IPS DF 19.7 (cell line): ENCODE measurements around the gene CLIC1.

Experiments used
- DNase-seq: peaks from one replicate; pipeline ENCODE4 v3.0.0-alpha.2; 2013; ENCODE audit warnings: low read depth, low spot score

CLIC1 gene

DNA sequence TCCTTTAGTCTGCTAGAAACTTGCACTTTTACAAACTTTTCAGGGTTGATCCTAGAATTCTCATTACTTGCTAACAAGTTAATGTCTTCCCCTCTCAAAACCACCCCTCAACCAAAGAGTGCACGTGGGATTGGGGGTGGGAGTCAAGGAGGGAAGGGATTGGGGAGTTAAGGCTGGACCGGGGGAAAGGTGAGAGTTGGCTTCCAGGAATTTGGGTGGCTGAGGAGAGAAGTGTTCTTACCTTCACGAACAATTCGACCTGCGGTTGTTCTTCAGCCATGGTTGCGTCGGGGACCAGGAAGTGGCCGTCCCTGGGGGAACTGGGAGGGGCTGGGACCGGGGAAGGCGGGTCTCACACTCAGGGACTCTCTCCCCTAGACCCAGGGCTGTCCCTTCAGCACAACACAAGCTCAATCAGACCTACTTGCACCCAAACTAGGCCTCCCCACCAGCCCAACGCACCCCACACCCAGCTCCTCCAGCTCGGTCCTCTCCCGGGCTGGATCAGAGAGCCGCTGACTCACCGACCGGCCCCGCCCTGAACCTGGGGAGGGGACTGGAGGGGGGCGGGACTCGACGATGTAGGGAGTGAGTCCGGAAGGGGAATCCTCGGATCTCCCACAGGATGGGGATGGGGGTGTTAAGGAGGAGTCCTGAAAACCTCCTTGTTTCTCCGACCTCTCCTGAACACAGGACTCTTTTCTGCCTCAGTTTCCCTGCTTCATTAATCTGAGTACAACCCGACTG lies at the start of gene CLIC1:
CLIC1 (minus strand) TSS at position 510 of the 747 bp plus-strand sequence; CDS start at position 280, 230 bp downstream.
- no peak for DNase-seq

DNA sequence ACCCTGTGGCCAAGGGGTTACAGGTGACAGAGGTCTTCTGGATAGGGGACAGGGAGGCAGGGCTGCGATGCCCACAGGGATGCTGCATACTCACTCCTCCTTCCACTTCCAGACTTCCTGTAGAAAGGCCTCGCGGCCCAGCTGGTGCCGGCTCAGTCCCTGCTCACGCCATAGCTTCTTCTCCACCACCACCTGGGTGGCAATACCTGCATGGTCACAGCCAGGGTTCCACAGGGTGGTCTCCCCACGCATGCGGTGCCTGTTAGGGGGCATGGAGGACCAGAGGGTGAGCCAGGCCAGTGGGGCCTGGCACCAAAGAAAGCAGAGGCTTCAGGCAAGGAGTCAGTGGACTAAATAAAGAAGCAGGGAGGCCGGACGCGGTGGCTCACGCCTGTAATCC lies 49.1 kb upstream of the CLIC1 start:
- no peak for DNase-seq

GRCh38 chr6:31784098-31784925 lies 48.0 kb upstream of the CLIC1 start:
- no peak for DNase-seq

DNA sequence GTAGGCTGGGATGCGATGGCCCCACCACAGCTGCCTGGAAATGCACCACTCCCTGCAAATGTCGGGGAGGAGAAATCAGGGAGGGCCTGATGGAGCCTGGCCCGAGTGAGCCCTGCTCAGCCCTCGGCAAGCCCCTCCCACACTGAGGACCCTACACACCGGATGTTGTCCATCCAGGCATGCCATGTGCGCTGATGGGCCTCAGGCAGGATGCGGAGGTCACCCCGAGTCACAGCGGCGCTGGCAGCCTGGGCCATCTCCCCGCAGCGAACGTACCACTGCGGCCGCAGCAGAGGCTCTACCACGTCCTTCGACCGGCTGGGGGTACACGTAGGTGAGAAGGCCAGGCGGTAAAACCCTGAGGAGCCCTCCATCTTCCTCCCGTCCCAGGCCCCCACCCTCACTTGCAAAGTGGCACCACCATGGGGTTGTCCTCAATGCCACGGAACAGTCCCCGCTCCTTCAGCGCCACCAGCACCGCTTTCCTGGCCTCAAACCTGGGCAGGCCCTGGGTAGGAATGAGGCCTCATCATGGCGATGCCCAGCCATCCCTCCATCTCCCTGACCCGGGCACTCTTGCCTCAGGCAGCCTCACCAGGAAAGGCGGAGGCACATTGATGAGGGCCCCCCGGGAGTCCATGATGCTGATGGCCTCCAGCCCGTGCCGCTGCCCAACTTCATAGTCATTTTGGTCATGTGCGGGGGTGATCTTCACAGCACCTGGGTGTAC lies 46.0 kb upstream of the CLIC1 start:
- no peak for DNase-seq

DNA sequence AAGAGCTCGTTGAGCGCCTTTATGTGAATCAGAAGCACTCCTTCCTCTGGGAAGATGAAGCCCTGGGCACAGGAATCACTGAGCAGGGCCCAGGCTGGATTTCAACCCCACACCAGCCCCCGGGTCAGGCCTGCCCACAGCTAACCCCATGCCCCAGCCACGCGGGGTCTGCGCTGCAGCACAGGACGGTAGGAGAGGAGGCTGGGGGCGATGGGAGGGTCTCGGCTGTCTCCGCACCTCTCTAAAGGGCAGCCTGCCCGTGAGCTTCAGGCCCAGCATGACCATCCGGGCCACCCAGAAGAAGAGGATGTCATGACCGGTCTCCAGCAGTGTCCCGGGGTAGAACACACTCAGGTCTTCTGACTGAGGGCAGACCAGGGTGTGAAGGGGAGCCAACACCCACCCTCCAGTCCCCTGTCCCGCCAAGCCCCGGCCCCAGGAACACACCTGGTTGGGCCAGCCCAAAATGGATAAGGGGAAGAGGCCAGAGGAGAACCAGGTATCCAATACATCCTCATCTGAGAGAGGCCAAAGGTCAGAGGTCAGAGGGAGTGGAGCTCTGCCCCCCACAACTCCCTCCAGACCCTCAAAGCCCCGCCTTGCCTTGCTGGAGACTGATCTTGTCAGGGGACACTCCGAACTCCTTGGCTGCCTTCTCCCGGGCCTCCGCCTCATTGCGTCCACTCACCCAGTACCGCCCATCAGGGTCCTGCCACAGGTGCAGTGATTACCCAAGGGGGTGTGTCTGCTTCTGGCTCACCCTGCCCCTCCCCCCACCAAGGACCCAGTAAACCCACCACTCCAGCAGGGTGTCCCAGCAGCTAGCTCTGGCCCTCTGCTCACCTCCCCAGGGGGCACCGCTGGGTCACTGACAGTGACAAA lies 45.2 kb upstream of the CLIC1 start:
- no peak for DNase-seq

- no peak for DNase-seq
Measured at GRCh38 chr6:31780507-31781243, 44.3 kb upstream of the CLIC1 start.

GRCh38 chr6:31779908-31780307 lies 43.6 kb upstream of the CLIC1 start:
- no peak for DNase-seq

DNA sequence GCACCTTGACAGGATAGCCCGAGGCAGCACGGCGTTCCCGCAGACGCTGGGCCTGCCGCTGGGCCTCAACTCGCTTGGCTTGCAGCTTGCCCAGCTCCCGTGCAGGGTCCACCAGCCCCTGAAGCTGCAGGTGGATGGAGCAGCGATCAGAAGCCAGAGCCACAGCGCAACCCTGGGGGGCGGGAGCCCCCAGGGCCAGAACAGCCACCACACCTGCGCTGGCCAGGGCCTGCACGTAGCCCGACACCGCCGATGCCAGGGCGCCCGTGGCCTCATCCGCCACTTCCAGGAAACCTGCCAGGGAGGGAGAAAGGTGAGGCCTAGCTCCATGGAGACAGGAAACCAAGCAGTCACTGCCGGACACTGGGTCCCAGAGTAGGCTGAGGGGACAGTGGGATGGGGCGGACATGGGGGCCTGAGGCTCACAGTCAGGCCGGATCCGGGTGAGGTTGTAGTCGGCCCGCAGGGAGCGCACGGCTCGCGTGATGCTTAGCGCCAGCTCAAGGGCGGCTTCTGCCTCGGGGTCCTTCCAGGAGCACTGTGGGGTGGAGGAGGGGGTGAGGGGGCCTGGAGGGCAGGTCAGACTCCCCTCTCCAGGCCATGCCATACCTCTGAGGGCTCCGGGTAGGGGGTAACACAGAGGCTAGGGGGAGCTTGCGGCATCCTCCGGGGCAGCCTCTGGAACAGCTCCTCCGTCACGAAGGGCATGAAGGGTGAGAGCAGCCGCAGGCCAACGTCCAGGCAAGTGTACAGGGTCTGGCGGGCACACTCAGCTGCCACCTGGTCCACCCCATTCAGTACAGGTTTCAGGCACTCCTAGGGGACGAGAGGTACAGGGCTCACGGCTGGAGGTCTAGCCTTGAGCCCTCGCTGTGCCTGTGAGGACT lies 42.9 kb upstream of the CLIC1 start:
- DNase-seq, result no peak

- no peak for DNase-seq
Measured at GRCh38 chr6:31778193-31778592, 41.9 kb upstream of the CLIC1 start.

DNA sequence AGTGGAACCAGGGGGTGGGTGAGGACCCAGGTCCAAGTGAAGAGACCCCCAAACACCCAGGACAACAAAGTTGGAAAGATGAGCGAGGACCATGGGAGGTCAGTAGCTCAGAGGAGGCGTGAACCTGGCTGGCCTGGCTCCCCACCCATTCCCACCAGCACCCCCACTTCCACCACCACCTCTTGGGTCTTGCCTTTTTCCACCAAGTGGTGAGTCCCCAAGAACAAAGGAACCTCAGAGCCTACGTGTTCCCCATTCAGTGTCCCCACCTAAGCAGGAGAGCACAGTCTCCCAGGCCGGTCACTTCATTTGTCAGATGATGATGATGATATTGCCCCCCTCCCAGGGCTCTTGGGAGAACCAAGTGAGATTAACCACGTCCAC lies 41.3 kb upstream of the CLIC1 start:
- no peak for DNase-seq

DNA sequence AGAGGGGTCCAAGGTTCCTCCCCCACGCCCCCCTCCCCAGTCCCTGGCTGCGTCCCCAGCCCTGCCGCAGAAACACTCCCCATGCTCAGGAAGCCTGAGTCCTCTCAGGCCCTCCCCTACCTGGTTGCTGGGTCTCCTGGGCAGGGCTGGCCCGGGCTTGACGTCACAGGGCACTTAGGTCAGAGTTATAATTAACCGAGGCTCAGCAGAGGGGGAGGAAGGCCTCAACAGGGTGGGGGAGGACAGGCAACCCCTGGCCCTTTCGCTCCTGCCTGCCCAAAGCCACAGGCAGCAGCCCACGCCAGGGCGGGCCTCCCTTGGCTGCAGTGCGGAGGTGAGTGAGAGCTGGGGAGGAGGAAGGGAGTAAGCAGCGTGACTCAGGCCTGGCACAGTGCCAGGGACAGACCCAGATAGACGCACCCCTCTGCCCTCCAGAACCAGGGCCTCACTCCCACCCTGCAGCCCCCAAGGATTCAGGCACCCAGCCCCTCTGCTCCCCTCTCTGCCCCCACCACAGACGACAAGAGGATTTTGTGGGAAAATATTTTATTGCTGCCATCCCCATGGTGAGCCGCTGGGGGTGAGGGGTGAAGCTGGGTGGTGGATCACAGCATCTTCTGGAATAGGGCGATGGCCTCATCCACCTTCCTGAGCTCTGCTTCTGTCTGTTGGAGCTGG lies 40.8 kb upstream of the CLIC1 start, which contains the start of gene VWA7:
VWA7 (minus strand) TSS at position 340 of the 678 bp plus-strand sequence. CDS start 549 bp downstream, outside the sequence.
- no peak for DNase-seq

DNA sequence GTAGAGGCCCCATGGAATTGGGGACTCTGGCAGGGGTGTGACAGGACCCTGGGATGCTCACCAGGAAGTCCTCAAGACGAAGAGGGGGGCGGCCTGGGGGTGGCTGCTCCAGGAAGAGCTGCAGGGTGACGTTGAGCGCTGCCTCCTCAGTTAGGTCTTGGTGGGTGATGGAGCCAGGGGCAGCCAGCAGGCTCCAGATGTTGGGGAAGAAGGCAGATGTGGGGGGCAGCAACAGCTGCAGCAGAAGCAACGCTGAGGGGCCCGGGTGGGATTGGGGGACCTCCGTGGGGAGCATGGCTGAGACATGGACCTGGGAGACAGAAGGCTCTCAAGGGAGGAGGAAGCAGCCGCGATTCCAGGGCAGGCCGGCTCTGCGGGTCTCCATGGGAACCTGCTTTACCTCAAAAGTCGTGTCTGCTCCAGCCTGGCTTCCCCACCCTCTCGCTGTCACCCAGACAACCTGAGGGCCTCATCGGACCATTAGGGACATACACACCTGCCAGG lies 40.2 kb upstream of the CLIC1 start:
- DNase-seq, result no peak

- DNase-seq, result no peak
Measured at GRCh38 chr6:31775633-31776484, 39.5 kb upstream of the CLIC1 start.

- no peak for DNase-seq
Measured at GRCh38 chr6:31775184-31775583, 38.9 kb upstream of the CLIC1 start.

- DNase-seq, result no peak
Measured at GRCh38 chr6:31771992-31772358, 35.6 kb upstream of the CLIC1 start.

GRCh38 chr6:31770860-31771259 lies 34.5 kb upstream of the CLIC1 start:
- DNase-seq, result no peak

- no peak for DNase-seq
Measured at GRCh38 chr6:31769684-31770371, 33.5 kb upstream of the CLIC1 start.
